Tibial nerve (tissue), 4 donors: ENCODE measurements around the gene TC2N. TPM values are rescaled to one million over a fixed set of nuclear protein-coding genes. Genes with fewer than 3 reads are reported as not detected.

Source experiments
- DNase-seq, 2 donors: peaks; one replicate each; pipeline ENCODE4 v3.0.0-alpha.2; 2019; ENCODE audit warnings: low spot score in 2 of 2
- H3K27ac ChIP-seq, 4 donors: fragments of 200-600 bp; sonication (generic) in 3 of 4; one replicate each; pipeline ENCODE4 v1.5.1; 2017 to 2019; ENCODE audit warnings: mild to moderate bottlenecking in 1 of 4
- H3K27me3 ChIP-seq, 2 donors: fragments of 200-600 bp; sonication (generic) in 1 of 2; one replicate each; pipeline versions ENCODE4 v1.5.1 to v1.6.0; 2017 to 2019
- H3K36me3 ChIP-seq, 3 donors: fragments of 200-600 bp; sonication (generic); one replicate each; pipeline ENCODE4 v1.5.1; 2018 to 2019
- H3K4me1 ChIP-seq, 4 donors: fragments of 200-600 bp; sonication (generic) in 3 of 4; one replicate each; pipeline ENCODE4 v1.5.1; 2017 to 2019
- H3K4me3 ChIP-seq, 4 donors: fragments of 200-600 bp; sonication (generic) in 3 of 4; one replicate each; pipeline ENCODE4 v1.5.1; 2017 to 2019; ENCODE audit warnings: mild to moderate bottlenecking in 1 of 4, moderate library complexity in 1 of 4
- H3K9me3 ChIP-seq, 4 donors: fragments of 200-600 bp; sonication (generic) in 3 of 4; one replicate each; pipeline ENCODE4 v1.5.1; 2017 to 2019
- CTCF ChIP-seq, 5 experiments: fragments of 200-600 bp in 3 of 5; fragments of 450-650 bp in 2 of 5; sonication (generic) in 3 of 5; IDR thresholded peaks; one replicate each; pipeline ENCODE4 v1.5.1; 2016 to 2019; ENCODE audit warnings: antibody characterized with exemption in 5 of 5, mild to moderate bottlenecking in 3 of 5, moderate library complexity in 2 of 5
- EP300 ChIP-seq, 2 donors: sonication (generic); formaldehyde crosslinking; IDR thresholded peaks; one replicate each; pipeline ENCODE4 v1.6.1; 2017; ENCODE audit warnings: antibody characterized with exemption in 2 of 2, mild to moderate bottlenecking in 1 of 2
- POLR2A ChIP-seq, 2 donors: fragments of 450-650 bp; IDR thresholded peaks; one replicate each; pipeline ENCODE4 v1.6.1; 2017; ENCODE audit warnings: antibody characterized with exemption in 2 of 2, mild to moderate bottlenecking in 2 of 2, moderate library complexity in 2 of 2
- WGBS, 2 donors: methylation state at CpG; one replicate each; pipeline ENCODE4 v1.1.5; 2018; 5-methylcytosine and 5-hydroxymethylcytosine counted together
- total RNA-seq, 4 donors: library from RNA; depleted of rRNA; stranded (reverse); fragments of >200 nt; gene quantifications; one replicate each; pipeline ENCODE4 v1.1.0, GENCODE V29; 2016

Gene TC2N
- total RNA-seq, 4 donors from 2014 or later, result 23.4 to 35.2 (median 25.7) TPM

- no peaks in the 10 kb centered on the region for H3K27me3 ChIP-seq
- H3K9me3 ChIP-seq, result no peaks in the 10 kb centered on the region
- no peaks in the 10 kb centered on the region for H3K36me3 ChIP-seq
- no peak for DNase-seq
- H3K4me1 ChIP-seq, result peaks cover 0 to 19% (median 2%) of the 10 kb centered on the region in 4 donors
- no peak overlapping the region for H3K4me3 ChIP-seq
- no peak overlapping the region for H3K27ac ChIP-seq
- TF ChIP-seq POLR2A (IDR thresholded peaks at IDR 0.05) (no peak), EP300 (IDR thresholded peaks at IDR 0.05) (no peak), CTCF (IDR thresholded peaks at IDR 0.05) (no peak)
These were observed 7.1 kb downstream of the TC2N start for GRCh38 chr14:91860238-91860637.

- no peak for DNase-seq
- H3K27me3 ChIP-seq, result no peaks in the 10 kb centered on the region
- no peaks in the 10 kb centered on the region for H3K9me3 ChIP-seq
- H3K4me3 ChIP-seq, result no peak overlapping the region
- H3K27ac ChIP-seq, result no peak overlapping the region
- no peaks in the 10 kb centered on the region for H3K36me3 ChIP-seq
- peaks cover 0 to 32% (median 5%) of the 10 kb centered on the region in 4 donors for H3K4me1 ChIP-seq
- TF ChIP-seq POLR2A (IDR thresholded peaks at IDR 0.05), result no peak
- peak in 1 of 2 donors; percentile 41 for TF ChIP-seq EP300 (IDR thresholded peaks at IDR 0.05)
- TF ChIP-seq CTCF (IDR thresholded peaks at IDR 0.05), result no peak
- WGBS, 2 donors, result 38 to 44% methylated on average over 8 of the region's 8 CpGs
These were observed 8.6 kb downstream of the TC2N start for GRCh38 chr14:91858536-91859275.

- Histone ChIP-seq H3K4me3 (no peak overlapping the region), H3K27ac (no peak overlapping the region), H3K36me3 (no peaks in the 10 kb centered on the region), H3K27me3 (no peaks in the 10 kb centered on the region), H3K9me3 (no peaks in the 10 kb centered on the region), H3K4me1 (peaks cover 0 to 40% (median 9%) of the 10 kb centered on the region in 4 donors)
- no peak for DNase-seq
- 73 to 80% methylated on average over 2 of the region's 2 CpGs for WGBS, 2 donors
- no peak for TF ChIP-seq POLR2A (IDR thresholded peaks at IDR 0.05)
- TF ChIP-seq CTCF (IDR thresholded peaks at IDR 0.05), result no peak
- no peak for TF ChIP-seq EP300 (IDR thresholded peaks at IDR 0.05)
These were observed 9.7 kb downstream of the TC2N start for GRCh38 chr14:91857614-91858013.

- Histone ChIP-seq H3K9me3 (no peaks in the 10 kb centered on the region), H3K27me3 (no peaks in the 10 kb centered on the region), H3K4me1 (peaks cover 0 to 36% (median 9%) of the 10 kb centered on the region in 4 donors), H3K27ac (peak overlapping the region in 2 of 4 donors; percentile 71), H3K36me3 (no peaks in the 10 kb centered on the region), H3K4me3 (no peak overlapping the region)
- DNase-seq, result no peak
- 55 to 65% methylated on average over 2 of the region's 2 CpGs for WGBS, 2 donors
- TF ChIP-seq EP300 (IDR thresholded peaks at IDR 0.05), result no peak
- TF ChIP-seq POLR2A (IDR thresholded peaks at IDR 0.05), result no peak
These were observed 12.9 kb downstream of the TC2N start for GRCh38 chr14:91854327-91854934.

- TF ChIP-seq POLR2A (IDR thresholded peaks at IDR 0.05) (no peak), EP300 (IDR thresholded peaks at IDR 0.05) (no peak), CTCF (IDR thresholded peaks at IDR 0.05) (no peak)
- WGBS, 2 donors, result 0 to 3% methylated on average over 1 of the region's 1 CpG
- Histone ChIP-seq H3K27me3 (no peaks in the 10 kb centered on the region), H3K9me3 (no peaks in the 10 kb centered on the region), H3K4me1 (peaks cover 0 to 31% (median 7%) of the 10 kb centered on the region in 4 donors), H3K27ac (no peak overlapping the region), H3K36me3 (no peaks in the 10 kb centered on the region), H3K4me3 (no peak overlapping the region)
- DNase-seq, result no peak
These were observed 15.8 kb downstream of the TC2N start for GRCh38 chr14:91851563-91851962.
